Posterior vena cava (tissue), 2 donors: ENCODE measurements around the gene RAE1. TPM values are rescaled to one million over a fixed set of nuclear protein-coding genes. Genes with fewer than 3 reads are reported as not detected.

Experiments
- DNase-seq: peaks from one replicate; pipeline ENCODE4 v3.0.0-alpha.2; 2020; ENCODE audit warnings: low spot score
- intact Hi-C, 2 donors: fragments of 100-400 bp; cut with DNase I; formaldehyde crosslinking; loops; one replicate each; pipeline versions ENCODE4 v1.14.1 to v1.14.2; 2022 to 2023
- total RNA-seq, 2 donors: library from RNA; stranded (reverse); fragmentation: NEBNext Ultra II Directional; extraction: Animal tissue kit (Norgen Biotek cat#: 25700); gene quantifications; one replicate each; pipeline ENCODE4 v1.2.1, GENCODE V29; 2021
- donor health status: DM: yes; HTN: yes; CAD: no.
- donor health status: DM: yes; HTN: yes; CAD: no.

The RAE1 gene
- total RNA-seq, 2 donors from 2014 or later: 10.6 to 14.3 TPM

- intact Hi-C loops: no loop called here
- DNase-seq: no peak
Observed at GRCh38 chr20:57353351-57353750, 2.3 kb downstream of the RAE1 start.

- DNase-seq: no peak
- intact Hi-C loops: no loop called here
Observed at GRCh38 chr20:57361517-57361916, 10.5 kb downstream of the RAE1 start.

- DNase-seq: no peak
- intact Hi-C loops: no loop called here
Observed at GRCh38 chr20:57364451-57364850, 13.4 kb downstream of the RAE1 start.

DNA sequence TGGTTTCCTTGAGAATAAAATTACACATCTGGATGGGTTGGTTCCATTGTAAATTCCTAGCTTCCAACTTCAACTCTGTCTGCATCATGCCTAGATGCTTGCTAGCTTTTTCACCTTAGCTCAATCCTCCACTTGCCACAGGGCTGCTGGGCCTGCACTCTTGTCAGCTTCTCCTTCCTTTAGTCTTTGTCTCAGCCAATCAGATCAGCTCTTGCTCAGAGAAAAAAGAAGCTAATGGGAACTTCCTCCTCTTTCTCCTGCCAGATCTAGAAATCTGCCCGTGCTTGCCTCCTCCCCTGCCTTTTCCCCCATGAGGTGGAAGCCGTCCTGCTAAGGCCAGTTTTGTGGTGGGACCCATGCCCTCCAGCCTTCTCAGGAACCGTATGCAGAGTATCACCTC is 18.5 kb downstream of the RAE1 start:
- no peak for DNase-seq

DNA sequence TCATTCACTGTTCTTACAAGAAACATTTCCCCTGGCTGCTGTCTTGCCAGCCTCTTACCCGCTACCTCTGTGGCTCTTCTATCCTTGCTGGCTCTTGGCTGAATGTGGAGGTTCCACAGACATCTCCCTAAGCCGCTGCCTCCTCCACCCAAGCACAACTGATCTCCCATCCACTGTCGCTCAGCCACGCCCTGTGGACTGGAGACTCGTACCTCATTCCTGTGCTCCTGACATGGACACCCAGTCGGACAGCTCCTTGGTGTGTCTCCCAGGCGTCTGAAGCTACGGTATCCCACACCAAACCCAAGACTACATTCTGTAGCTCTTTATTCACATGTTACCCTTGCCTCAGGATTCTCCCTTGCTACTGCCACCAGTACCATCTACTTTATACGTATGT is 19.3 kb downstream of the RAE1 start:
- intact Hi-C loops: loop anchor here in 1 of 2 donors (10.0 kb wide), 1 partner anchor 834 kb away; no protein-coding TSS in a partner anchor
- DNase-seq: no peak

More for the DNA sequence above, 18.5 kb downstream of the RAE1 start:
- intact Hi-C loops: no loop called here

- no peak for DNase-seq
- intact Hi-C loops: loop anchor here in 1 of 2 donors (10.0 kb wide), 1 partner anchor 833 kb away; no protein-coding TSS in a partner anchor
Observed at GRCh38 chr20:57371363-57371762, 20.3 kb downstream of the RAE1 start.

GRCh38 chr20:57372157-57372556 is 21.1 kb downstream of the RAE1 start:
- DNase-seq: no peak
- intact Hi-C loops: loop anchor here in 1 of 2 donors (10.0 kb wide), 1 partner anchor 833 kb away; no protein-coding TSS in a partner anchor

DNA sequence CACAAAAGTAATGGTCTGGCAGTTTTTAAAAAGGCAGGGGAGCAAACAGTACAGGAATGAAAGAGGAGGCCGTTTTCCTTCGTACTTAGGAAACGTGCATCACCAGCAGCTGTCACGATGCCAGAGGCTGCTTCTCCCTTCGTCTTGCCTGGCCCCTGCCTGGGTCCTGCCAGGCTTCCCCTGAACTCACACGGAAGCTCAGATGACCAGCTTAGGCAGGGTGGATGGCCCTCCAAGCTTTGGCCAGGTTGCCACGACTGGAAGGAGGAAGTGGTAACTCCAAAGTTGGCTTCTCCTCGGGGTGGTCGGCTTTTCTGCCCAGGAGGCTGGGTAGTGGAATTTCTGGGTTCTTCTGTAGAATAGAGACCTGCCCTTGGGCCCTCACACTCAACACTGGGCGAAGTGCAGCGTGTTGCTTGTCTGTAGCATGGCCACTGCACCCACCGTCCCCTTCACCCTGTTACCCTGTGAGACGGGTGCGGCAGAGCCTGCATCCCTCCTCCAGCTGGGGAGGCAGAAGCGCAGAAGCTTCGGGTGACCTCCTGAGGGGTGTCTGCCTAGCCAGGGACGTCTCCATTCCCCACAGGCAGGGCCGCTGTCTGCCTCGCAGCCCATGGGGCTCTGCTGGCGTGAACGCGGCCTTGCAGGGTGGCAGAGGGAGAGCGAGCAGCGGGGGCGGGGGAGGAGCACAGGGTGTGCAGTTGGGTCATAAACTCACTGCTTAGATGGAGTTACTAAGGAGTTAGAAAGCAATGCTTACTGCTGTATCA is 21.7 kb downstream of the RAE1 start:
- intact Hi-C loops: loop anchor here in 1 of 2 donors (10.0 kb wide), 1 partner anchor 832 kb away; no protein-coding TSS in a partner anchor

GRCh38 chr20:57374343-57374930 is 23.4 kb downstream of the RAE1 start:
- intact Hi-C loops: loop anchor here in 1 of 2 donors (10.0 kb wide), 1 partner anchor 830 kb away; no protein-coding TSS in a partner anchor
- no peak for DNase-seq

More for the DNA sequence above, 21.7 kb downstream of the RAE1 start:
- peak; percentile 78 for DNase-seq

DNA sequence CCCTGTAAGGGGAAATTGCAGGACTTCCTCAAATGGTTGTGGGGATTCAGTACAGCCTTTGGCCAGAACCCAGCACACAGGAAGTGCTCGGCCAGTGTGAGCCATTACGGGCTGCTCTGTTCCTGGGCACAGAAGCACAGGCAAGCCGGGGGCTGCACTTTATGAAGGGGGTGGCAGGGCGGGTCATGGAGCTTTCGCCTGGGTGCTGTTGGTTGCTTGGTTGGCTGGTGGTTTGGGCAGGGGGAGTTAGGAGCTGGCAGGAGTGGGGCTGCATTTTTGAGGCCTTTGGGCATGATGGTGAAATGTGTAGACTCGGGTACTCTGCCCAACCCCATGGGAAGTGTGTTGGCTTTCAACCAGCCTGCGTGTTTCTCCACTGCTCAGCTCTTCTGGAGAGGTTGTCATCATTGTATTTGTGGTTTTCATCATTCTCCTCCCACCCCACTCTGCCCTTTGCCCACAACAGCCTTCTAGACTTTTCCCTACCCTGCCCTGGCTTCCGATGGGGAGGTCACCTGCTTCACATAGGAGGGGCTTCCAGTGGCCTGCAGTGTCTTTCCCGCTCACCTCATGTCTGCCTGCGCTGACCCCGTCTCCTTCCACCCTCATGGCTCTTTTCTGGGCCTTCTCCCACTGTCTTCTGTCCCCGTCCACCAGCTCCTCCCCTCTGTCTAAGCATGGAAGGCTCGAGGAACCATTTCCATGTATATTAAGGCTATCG is 24.0 kb downstream of the RAE1 start:
- DNase-seq: peak; percentile 86
- intact Hi-C loops: loop anchor here in 1 of 2 donors (10.0 kb wide), 1 partner anchor 830 kb away; no protein-coding TSS in a partner anchor

- intact Hi-C loops: loop anchor here in 1 of 2 donors (10.0 kb wide), 1 partner anchor 829 kb away; no protein-coding TSS in a partner anchor
- peak; percentile 68 for DNase-seq
Observed at GRCh38 chr20:57375652-57376230, 24.7 kb downstream of the RAE1 start.

GRCh38 chr20:57377350-57377749 is 26.3 kb downstream of the RAE1 start:
- peak; percentile 62 for DNase-seq
- intact Hi-C loops: loop anchor here in 1 of 2 donors (10.0 kb wide), 1 partner anchor 827 kb away; no protein-coding TSS in a partner anchor

DNA sequence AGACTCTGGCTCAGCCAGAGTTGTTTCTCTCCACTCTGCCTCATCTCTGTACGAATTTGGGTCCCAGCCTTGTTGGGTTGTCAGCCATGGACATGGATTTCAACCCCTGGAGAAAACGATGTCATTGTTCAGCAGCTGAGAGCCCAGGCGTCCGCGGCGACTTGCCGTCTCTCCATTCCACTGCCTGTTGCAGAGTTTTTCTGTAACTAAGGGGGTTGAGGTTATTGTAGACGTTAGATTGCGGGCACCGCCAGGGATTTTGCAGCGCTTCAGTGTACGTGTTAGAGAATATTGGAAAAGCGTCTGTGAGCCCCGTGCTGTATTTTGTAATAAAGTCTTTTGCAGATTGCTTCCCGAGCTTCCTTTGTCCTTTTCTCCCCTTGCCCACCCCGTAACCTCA is 27.1 kb downstream of the RAE1 start:
- intact Hi-C loops: loop anchor here in 1 of 2 donors (10.0 kb wide), 1 partner anchor 827 kb away; no protein-coding TSS in a partner anchor
- no peak for DNase-seq

DNA sequence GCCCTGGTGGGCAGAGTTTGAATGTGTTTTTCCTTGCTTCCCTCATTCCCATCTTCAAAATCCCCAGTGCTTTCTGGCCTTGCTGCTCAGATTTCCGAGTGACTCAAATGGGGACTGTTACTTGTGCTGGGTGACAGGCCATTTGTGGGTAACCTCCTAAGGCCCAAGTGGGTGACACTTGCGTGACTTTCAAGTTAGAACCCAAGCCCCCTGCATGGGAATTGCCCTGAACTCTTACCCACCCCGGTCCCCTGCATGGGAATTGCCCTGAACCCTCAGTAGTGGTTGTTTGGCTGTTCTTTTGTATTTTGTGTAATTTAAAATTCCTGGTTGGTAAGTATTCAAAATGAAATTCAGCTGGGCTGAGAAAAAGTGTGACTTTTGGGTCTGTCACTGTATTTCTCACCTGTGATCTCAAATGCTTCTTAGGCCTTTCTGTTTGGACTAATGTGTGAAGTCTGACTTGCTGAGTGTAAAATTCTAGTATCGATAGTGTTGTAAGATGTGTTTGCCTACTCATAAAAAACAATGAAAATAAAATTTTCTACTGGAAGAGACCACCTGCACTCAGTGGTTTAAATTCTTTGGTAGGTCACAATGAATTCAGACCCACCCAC is 27.7 kb downstream of the RAE1 start:
- intact Hi-C loops: loop anchor here in 1 of 2 donors (10.0 kb wide), 1 partner anchor 826 kb away; no protein-coding TSS in a partner anchor

DNA sequence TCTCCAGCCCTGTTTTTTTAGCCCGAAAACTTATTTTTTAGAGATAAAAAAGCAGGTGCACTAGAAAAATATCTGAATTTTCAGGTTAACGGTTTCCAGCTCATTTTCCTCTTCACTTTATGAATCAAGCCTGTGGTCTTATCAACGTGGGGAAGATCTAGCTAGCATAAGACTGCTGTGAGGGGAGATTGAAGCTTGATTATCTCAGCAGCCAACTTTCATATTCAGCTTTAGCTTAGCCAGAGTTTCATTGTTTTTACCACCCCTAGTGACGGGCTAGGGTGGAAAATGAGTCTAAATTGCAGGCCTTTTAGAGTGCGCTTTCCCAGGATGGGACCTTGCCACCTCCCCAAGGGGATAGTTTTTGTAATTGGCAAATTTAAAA is 28.2 kb downstream of the RAE1 start:
- DNase-seq: no peak
- intact Hi-C loops: loop anchor here in 1 of 2 donors (10.0 kb wide), 1 partner anchor 826 kb away; no protein-coding TSS in a partner anchor

More for the DNA sequence above, 27.7 kb downstream of the RAE1 start:
- DNase-seq: no peak

DNA sequence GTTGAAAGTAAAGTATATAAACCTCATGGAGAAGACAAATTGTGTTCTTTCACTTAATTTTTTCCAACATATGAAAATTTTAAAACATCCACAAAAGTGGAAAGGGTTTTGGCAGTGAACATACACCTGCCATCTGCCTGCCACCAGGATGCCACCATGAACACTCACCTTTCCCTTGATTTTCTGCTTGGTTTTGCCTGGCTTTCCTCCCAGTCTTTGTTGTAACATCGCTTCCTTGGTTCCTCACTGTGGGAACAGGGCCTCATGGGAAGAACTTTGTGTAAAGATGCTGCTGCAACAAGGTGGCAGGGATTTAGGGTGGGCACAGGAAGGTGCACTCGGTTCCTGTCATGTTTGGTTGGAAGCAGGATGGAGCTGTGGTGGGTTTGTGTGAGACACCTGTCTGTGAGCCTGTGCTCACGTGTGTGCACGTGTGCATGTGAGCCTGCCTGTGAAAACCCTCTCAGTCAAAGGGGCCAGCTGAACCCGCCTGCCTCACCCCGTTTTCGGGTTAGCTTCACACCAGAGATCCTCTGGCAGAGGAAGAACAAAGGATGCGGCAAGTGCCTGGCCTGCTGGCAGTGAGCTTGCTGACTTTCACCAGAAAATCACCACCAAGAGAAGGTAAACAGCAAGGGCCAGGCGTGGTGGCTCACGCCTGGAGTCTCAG is 29.2 kb downstream of the RAE1 start:
- DNase-seq: peak; percentile 48
- intact Hi-C loops: loop anchor here (5.0 to 10.0 kb wide), 3 partner anchors 117 to 215 kb away; no protein-coding TSS in a partner anchor

DNA sequence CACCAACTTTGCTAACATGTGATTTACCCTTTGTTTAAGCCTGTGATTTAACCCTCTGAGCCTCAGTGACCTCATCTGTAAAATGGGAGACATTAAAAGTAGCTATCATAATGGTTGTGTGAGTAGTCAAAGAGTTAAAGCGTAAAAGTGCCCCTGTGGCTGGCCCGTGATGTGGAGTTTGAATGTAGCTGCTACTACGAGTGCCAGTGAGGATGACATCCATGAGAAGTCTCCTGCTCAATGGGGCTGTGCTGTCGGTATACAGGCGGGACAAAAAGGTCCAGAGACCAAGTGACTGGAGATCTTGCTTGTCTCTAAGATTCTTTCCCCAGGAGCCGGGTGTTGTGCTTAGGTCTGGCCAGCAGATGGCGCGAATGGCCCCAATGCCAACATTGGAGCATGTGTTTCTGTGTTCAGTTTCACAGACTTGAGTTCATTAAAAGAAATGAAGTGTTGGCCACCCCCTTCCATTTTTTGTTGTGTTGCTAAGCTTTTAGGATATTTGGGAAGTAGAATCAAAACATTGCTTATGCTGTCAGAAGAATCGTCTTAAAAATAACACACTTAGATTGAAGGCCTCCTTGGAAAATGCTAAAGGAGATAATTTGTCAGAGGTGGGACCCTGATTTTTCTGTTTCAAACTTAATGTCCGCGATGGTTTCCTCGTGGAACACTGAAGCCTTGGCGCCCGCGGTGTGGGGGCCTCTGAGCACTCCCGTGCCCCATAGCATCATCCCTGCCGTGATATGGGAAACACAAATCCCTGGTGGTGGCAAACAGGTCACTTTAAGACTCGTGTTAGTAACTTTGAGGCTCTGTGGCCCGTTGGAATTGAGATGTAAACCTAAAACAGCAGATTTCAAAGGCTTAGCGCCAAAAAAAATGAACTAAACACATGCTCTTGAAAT is 30.8 kb downstream of the RAE1 start:
- peak; percentile 95 for DNase-seq
- intact Hi-C loops: loop anchor here (5.0 to 10.0 kb wide), 3 partner anchors 115 to 213 kb away; no protein-coding TSS in a partner anchor
